GM12864 (cell line): ENCODE data around the gene TMEM170A.
"Not testable (repeated sequence)": the region's sequence is repeated elsewhere in the genome, so short reads cannot be mapped to it uniquely, and the experiment has no call there.

Experiments used
- DNase-seq: peaks from one replicate; pipeline ENCODE4 v3.0.0-alpha.2; 2011; ENCODE audit warnings: low read depth
- H3K4me3 ChIP-seq: 2 replicates; pipeline ENCODE4 v1.5.1; 2011; ENCODE audit warnings: mild to moderate bottlenecking, low read depth, low read length, control low read depth
- CTCF ChIP-seq: IDR thresholded peaks from 2 replicates; pipeline ENCODE4 v1.5.1; 2011; ENCODE audit warnings: low read depth, mild to moderate bottlenecking, moderate library complexity, low read length, control low read depth, inconsistent platforms; ENCODE audit errors: missing control alignments

TMEM170A gene

GRCh38 chr16:75466760-75467159, 2.3 kb upstream of the TMEM170A start:
- DNase-seq, result no peak
- no peak for TF ChIP-seq CTCF
- no peak overlapping the region for H3K4me3 ChIP-seq

- not testable (repeated sequence) for DNase-seq
- peak overlapping the region; percentile 98 for H3K4me3 ChIP-seq
Measured at GRCh38 chr16:75463389-75464121, 934 bp downstream of the TMEM170A start.

GRCh38 chr16:75462806-75463205, 1.7 kb downstream of the TMEM170A start:
- TF ChIP-seq CTCF, result no peak
- DNase-seq, result no peak
- H3K4me3 ChIP-seq, result peak overlapping the region; percentile 98

- DNase-seq, result no peak
- TF ChIP-seq CTCF, result no peak
- H3K4me3 ChIP-seq, result no peak overlapping the region
Measured at GRCh38 chr16:75461575-75461974, 2.9 kb downstream of the TMEM170A start.

- TF ChIP-seq CTCF, result no peak
Measured at GRCh38 chr16:75460446-75460845, 4.0 kb downstream of the TMEM170A start.

GRCh38 chr16:75459691-75460090, 4.8 kb downstream of the TMEM170A start:
- DNase-seq, result no peak
- no peak for TF ChIP-seq CTCF
- H3K4me3 ChIP-seq, result no peak overlapping the region

More at GRCh38 chr16:75460446-75460845, 4.0 kb downstream of the TMEM170A start:
- no peak overlapping the region for H3K4me3 ChIP-seq
- DNase-seq, result no peak

- no peak for TF ChIP-seq CTCF
- no peak for DNase-seq
- H3K4me3 ChIP-seq, result no peak overlapping the region
Measured at GRCh38 chr16:75458439-75458838, 6.0 kb downstream of the TMEM170A start.
